LNCAP (cell line): ENCODE data around the gene ZNF669.

Source experiments
- TF ChIP-seq, protein P1 (sequence below): fragments of 450-650 bp; IDR thresholded peaks from 2 replicates; pipeline ENCODE4 v1.5.1; 2017; ENCODE audit warnings: mild to moderate bottlenecking

Gene ZNF669

DNA sequence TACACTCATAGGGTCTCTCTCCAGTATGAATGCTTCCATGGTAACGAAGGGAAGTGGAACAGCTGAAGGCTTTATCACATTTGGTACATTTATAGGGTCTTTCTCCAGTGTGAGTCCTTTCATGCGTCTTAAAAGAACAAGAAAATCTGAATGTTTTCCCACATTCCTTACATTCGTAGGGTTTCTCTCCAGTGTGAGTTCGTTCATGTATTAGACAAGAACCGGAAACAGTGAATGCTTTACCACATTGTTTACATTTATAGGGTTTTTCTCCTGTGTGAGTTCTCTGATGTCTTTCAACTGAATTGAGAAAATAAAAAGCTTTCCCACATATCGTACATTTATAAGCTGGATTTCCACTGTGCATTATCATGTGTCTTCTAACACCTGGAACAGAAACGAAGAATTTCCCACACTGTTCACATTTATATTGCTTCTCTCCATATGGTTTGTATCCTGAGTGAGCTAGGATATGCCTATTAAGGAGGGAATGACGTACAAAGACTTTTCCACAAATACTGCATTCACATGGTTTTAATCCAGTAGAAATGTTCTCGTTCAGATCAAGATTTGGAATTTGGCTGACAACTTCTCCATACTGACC, 3.4 kb downstream of the ZNF669 start:
- TF ChIP-seq, protein P1, sequence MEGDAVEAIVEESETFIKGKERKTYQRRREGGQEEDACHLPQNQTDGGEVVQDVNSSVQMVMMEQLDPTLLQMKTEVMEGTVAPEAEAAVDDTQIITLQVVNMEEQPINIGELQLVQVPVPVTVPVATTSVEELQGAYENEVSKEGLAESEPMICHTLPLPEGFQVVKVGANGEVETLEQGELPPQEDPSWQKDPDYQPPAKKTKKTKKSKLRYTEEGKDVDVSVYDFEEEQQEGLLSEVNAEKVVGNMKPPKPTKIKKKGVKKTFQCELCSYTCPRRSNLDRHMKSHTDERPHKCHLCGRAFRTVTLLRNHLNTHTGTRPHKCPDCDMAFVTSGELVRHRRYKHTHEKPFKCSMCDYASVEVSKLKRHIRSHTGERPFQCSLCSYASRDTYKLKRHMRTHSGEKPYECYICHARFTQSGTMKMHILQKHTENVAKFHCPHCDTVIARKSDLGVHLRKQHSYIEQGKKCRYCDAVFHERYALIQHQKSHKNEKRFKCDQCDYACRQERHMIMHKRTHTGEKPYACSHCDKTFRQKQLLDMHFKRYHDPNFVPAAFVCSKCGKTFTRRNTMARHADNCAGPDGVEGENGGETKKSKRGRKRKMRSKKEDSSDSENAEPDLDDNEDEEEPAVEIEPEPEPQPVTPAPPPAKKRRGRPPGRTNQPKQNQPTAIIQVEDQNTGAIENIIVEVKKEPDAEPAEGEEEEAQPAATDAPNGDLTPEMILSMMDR = no peak

DNA sequence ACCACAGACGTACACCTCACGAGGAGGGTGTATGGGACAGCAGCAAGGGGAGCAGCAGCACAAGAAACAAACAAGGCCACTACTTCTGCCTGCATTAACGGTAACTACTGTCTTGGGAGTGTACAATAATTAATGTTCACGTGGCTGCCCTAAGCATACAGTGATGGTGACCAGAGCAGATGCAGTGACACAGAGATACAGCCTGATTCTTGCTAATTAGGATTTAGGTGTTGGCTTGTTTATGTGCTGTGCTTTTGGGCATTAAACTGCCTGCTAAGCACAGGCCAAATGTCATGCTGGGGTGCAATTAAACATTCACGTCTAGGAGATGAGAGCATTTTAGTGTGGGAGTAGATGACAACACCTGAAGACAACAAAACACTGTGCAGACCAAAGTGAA, 7.2 kb downstream of the ZNF669 start:
- TF ChIP-seq, protein P1 = no peak

DNA sequence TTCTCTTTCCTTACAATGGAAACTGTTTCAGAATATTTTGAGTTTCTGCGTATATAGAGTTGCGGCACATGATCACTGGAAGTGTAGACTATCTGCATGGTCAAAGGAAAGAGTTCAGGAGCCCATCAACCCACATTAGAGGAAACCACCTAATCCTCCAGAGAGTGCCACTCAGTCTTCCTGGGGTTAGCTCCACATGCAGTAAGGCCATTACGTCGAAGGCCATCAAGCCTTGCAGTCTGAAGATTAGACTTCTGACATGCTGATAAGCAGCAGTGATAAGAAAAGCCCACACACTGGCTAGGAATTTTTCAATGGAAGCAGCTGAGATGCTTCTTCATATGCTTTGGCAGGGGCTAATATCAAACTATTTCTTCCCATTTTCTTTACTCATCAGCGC, 7.6 kb downstream of the ZNF669 start:
- TF ChIP-seq, protein P1 = no peak

DNA sequence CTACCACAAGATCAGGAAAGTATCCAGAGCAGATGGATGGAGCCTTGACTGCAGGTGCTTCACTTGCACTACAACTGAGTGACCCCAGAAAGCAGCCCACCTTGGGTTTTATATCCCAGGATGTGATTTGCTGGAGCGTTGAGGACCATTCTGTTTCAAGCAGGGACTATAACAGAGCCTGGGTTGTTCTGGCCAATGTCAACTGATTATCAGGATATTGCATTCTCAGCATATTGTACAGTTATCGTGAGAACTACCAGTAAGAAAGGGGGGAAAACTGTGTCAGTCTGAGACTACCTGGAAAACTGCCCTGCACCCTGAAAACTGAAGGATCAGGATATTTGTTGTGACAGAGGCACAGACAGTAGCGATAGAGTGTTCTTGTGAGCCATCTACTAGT, 8.0 kb downstream of the ZNF669 start:
- TF ChIP-seq, protein P1 = no peak

DNA sequence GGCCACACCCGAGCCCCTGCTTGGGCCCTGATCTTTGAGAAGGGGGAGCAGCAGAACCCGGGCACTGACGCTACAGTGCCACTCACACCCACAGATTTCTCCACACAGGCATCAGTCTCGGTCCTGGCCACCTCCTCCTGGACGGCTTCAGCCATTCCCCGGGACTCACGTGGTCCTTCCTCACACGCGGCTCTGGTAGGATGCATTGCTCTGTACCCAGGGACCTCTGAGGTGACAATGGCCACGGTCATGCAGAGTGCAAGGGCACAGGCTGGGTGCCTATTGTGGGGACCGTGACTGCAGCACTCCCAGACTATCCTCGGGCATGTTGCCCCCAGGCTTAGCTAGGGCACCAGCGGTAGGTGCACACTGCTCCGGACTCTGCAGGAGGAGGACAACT, 13.7 kb downstream of the ZNF669 start:
- TF ChIP-seq, protein P1 = no peak

DNA sequence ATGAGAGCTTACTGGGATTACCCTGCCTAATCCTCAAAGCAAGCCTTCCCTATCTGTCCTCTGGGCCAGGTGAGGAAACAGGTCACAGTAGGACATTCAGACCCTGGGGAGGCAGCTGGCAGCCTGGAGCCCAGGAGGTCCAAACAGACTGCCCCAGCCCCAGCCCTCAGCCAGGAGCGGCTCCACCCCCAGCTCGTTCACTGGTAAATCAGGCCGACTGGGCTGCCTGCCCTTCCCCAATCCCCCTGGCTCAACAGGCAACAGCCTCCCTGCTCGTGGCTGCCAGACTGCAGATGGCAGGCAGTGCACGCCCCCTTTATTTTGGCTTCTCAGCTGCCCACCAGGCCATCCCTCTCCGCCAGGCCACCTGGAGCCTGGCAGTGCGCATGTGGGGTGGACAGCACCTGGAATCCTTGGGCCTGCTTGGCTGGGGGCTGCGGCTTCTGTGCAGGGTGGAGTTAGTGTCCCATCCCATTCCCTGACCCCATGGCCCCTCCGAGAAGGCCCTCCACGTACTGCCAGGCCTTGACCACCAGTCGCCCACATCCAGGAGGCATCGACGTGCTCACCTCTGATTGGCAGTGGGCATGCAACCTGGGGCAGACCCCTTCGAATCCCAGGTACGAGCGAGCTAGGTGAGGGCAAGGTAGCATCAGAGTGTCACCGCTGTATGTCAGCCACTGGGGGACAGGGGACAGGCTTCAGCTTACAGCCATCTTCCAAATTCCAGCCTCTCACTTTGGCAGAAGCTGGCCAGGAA, 14.4 kb downstream of the ZNF669 start:
- TF ChIP-seq, protein P1 = no peak

DNA sequence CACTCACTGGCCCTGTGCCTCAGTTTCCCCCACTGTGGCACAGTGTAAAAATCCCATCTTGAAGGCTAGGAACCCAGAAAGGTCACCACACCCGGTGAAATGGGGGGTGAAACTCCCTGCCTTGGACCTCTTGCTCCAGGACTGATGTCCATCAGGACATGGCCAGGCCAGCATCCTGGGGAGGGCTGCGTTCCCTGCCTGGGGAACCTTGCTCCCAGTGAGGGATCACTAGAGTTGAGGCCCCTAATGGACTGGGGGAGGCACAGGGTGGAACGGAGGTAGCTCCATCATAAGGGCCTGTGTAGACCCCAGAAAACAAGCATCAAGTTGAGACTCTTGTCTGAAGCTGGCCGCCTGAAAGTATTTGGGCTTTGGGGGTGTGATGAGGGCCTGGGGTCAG, 15.2 kb downstream of the ZNF669 start:
- TF ChIP-seq, protein P1 = no peak
